ENCODE measurements around the gene JAZF1. TPM values are rescaled to one million over a fixed set of nuclear protein-coding genes. Genes with fewer than 3 reads are reported as not detected.

JAZF1 gene
- total RNA-seq, 1 donor from 2014 or later: 7.2 TPM

DNA sequence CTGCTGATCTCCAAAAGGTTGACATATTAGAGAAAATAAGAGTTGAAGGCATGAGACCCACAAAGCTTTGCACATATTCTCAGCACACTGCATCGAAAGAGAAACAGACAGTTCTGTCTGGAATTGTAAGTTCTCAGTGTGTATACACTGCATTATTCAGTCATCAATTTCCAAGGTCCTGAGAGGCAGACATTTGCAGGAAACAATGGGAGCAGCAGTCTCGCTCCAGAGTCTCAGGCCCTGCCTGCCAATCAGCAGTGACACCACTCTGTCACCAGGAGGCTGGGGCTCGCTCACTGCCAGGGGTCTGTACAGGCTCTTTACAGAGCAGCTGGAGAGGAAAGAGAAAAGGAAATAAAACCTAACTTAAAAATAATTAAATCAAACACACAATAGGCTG is 36.3 kb downstream of the JAZF1 start:
- no peak for TF ChIP-seq CTCF (IDR thresholded peaks at IDR 0.05; ENCODE audit: unreplicated experiment)
- H3K27me3 Mint-ChIP-seq (ENCODE audit: low read depth): no peaks in the 10 kb centered on the region
- no peaks in the 10 kb centered on the region for H3K36me3 Mint-ChIP-seq
- H3K4me1 Mint-ChIP-seq: peaks cover 9% of the 10 kb centered on the region
- H3K27ac Mint-ChIP-seq: no peak overlapping the region
- H3K9me3 Mint-ChIP-seq: peaks cover 4% of the 10 kb centered on the region
- DNase-seq (ENCODE audit: low spot score in 2 of 2, unreplicated experiment in 2 of 2): no peak
- H3K4me3 Mint-ChIP-seq: no peak overlapping the region

GRCh38 chr7:28142650-28143049 is 37.9 kb downstream of the JAZF1 start:
- DNase-seq (ENCODE audit: low spot score in 2 of 2, unreplicated experiment in 2 of 2): no peak
- no peaks in the 10 kb centered on the region for H3K27me3 Mint-ChIP-seq (ENCODE audit: low read depth)
- no peak for TF ChIP-seq CTCF (IDR thresholded peaks at IDR 0.05; ENCODE audit: unreplicated experiment)
- no peaks in the 10 kb centered on the region for H3K36me3 Mint-ChIP-seq
- H3K4me3 Mint-ChIP-seq: no peak overlapping the region
- peaks cover 4% of the 10 kb centered on the region for H3K9me3 Mint-ChIP-seq
- peaks cover 9% of the 10 kb centered on the region for H3K4me1 Mint-ChIP-seq
- no peak overlapping the region for H3K27ac Mint-ChIP-seq

DNA sequence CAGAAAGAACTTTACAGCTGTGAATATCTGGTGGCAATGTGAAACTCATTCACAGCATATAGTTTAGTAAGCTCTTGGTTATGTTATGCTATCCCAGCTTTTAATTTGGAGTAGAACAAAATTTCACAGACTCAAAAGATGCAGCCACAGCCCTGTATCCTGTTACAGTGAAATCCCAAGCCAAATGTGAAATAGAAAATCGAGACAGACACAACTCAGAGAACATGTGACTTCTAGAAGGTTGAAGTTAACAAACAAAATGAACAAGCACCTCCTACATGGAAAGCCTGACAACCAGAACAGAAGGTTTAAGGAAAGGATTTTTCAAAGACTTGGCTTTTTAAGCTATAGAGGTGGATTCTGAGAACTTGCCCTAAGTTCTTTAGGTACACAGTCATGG is 39.6 kb downstream of the JAZF1 start:
- H3K27me3 Mint-ChIP-seq (ENCODE audit: low read depth): no peaks in the 10 kb centered on the region
- H3K4me3 Mint-ChIP-seq: no peak overlapping the region
- H3K4me1 Mint-ChIP-seq: peaks cover 9% of the 10 kb centered on the region
- no peaks in the 10 kb centered on the region for H3K36me3 Mint-ChIP-seq
- H3K27ac Mint-ChIP-seq: no peak overlapping the region
- peaks cover 4% of the 10 kb centered on the region for H3K9me3 Mint-ChIP-seq
- TF ChIP-seq CTCF (IDR thresholded peaks at IDR 0.05; ENCODE audit: unreplicated experiment): no peak
- DNase-seq (ENCODE audit: low spot score in 2 of 2, unreplicated experiment in 2 of 2): no peak

- Mint-ChIP-seq H3K4me1 (peaks cover 14% of the 10 kb centered on the region), H3K27me3 (ENCODE audit: low read depth) (no peaks in the 10 kb centered on the region), H3K9me3 (no peaks in the 10 kb centered on the region), H3K27ac (no peak overlapping the region), H3K36me3 (no peaks in the 10 kb centered on the region), H3K4me3 (no peak overlapping the region)
- DNase-seq (ENCODE audit: low spot score in 2 of 2, unreplicated experiment in 2 of 2): no peak
- no peak for TF ChIP-seq CTCF (IDR thresholded peaks at IDR 0.05; ENCODE audit: unreplicated experiment)
These were observed 41.8 kb downstream of the JAZF1 start for GRCh38 chr7:28138837-28139236.

- Mint-ChIP-seq H3K27ac (no peak overlapping the region), H3K27me3 (ENCODE audit: low read depth) (no peaks in the 10 kb centered on the region), H3K36me3 (no peaks in the 10 kb centered on the region), H3K4me3 (no peak overlapping the region), H3K4me1 (peaks cover 19% of the 10 kb centered on the region), H3K9me3 (no peaks in the 10 kb centered on the region)
- DNase-seq (ENCODE audit: low spot score in 2 of 2, unreplicated experiment in 2 of 2): no peak
- no peak for TF ChIP-seq CTCF (IDR thresholded peaks at IDR 0.05; ENCODE audit: unreplicated experiment)
These were observed 43.1 kb downstream of the JAZF1 start for GRCh38 chr7:28137463-28137862.

- H3K27me3 Mint-ChIP-seq (ENCODE audit: low read depth): no peaks in the 10 kb centered on the region
- no peaks in the 10 kb centered on the region for H3K36me3 Mint-ChIP-seq
- DNase-seq (ENCODE audit: low spot score in 2 of 2, unreplicated experiment in 2 of 2): no peak
- peaks cover 19% of the 10 kb centered on the region for H3K4me1 Mint-ChIP-seq
- no peak overlapping the region for H3K27ac Mint-ChIP-seq
- H3K4me3 Mint-ChIP-seq: no peak overlapping the region
- no peak for TF ChIP-seq CTCF (IDR thresholded peaks at IDR 0.05; ENCODE audit: unreplicated experiment)
- H3K9me3 Mint-ChIP-seq: no peaks in the 10 kb centered on the region
These were observed 43.7 kb downstream of the JAZF1 start for GRCh38 chr7:28136885-28137284.

Data from mesothelial cell of epicardium (in vitro differentiated cells).